Naive thymus-derived CD4-positive, alpha-beta T cell (primary cell): ENCODE results near the gene HLA-DMA. TPM values are rescaled to one million over a fixed set of nuclear protein-coding genes. Genes with fewer than 3 reads are reported as not detected.

ENCODE experiments used
- ATAC-seq: fragments of 150-1000 bp; cut with Tn5 transposase; 2 replicates; pipeline ENCODE4 v1.10.0; 2021; ENCODE audit warnings: mild to moderate bottlenecking, moderate library complexity
- CTCF ChIA-PET: fragments of 350-600 bp; sonication (Branson Sonifier 250); formaldehyde crosslinking; loops from one replicate; lab custom pipeline; 2021; ENCODE audit warnings: antibody characterized with exemption; lab: Charles Lee
- POLR2A ChIA-PET: fragments of 350-600 bp; sonication (Branson Sonifier 250); formaldehyde crosslinking; loops from one replicate; lab custom pipeline; 2021; ENCODE audit warnings: antibody characterized with exemption, inconsistent platforms; lab: Charles Lee
- DNase-seq, 9 donors: peaks; one replicate each; pipeline versions ENCODE4 v3.0.0 to v3.0.0-alpha.2; 2020 to 2022; ENCODE audit warnings: mixed read lengths in 1 of 9
- H3K27ac ChIP-seq: one replicate; pipeline ENCODE4 v1.7.0; 2013; ENCODE audit warnings: mild to moderate bottlenecking, low read depth, low read length, moderate library complexity
- H3K27me3 ChIP-seq, 2 donors: one replicate each; pipeline ENCODE4 v1.7.0; 2013; ENCODE audit warnings: low read length in 2 of 2, mild to moderate bottlenecking in 2 of 2, moderate library complexity in 2 of 2; ENCODE audit not compliant: control insufficient read depth in 2 of 2, insufficient read depth in 2 of 2
- H3K36me3 ChIP-seq, 3 experiments: 1 replicate in 2 of 3; 2 replicates in 1 of 3; pipeline ENCODE4 v1.7.0; 2013; ENCODE audit warnings: low read length in 3 of 3, mild to moderate bottlenecking in 3 of 3, moderate library complexity in 1 of 3; ENCODE audit not compliant: insufficient read depth in 3 of 3, control insufficient read depth in 2 of 3
- H3K4me1 ChIP-seq, 2 donors: one replicate each; pipeline ENCODE4 v1.7.0; 2013; ENCODE audit warnings: low read length in 2 of 2, mild to moderate bottlenecking in 2 of 2, moderate library complexity in 1 of 2; ENCODE audit not compliant: control insufficient read depth in 2 of 2, insufficient read depth in 2 of 2
- H3K4me3 ChIP-seq: 2 replicates; pipeline ENCODE4 v1.7.0; 2013; ENCODE audit warnings: mild to moderate bottlenecking, low read length
- H3K9me3 ChIP-seq, 3 experiments: 1 replicate in 2 of 3; 2 replicates in 1 of 3; pipeline ENCODE4 v1.7.0; 2013; ENCODE audit warnings: low read length in 3 of 3; ENCODE audit not compliant: control insufficient read depth in 2 of 3
- H3K27ac Mint-ChIP-seq, 9 donors: one replicate each; pipeline ENCODE4 v1.8.0; 2020 to 2022; ENCODE audit warnings: mixed read lengths in 9 of 9, mild to moderate bottlenecking in 8 of 9, moderate library complexity in 5 of 9, inconsistent platforms in 2 of 9
- H3K27me3 Mint-ChIP-seq, 5 donors: one replicate each; pipeline ENCODE4 v1.8.0; 2021 to 2022; ENCODE audit warnings: mixed read lengths in 5 of 5, mild to moderate bottlenecking in 1 of 5
- H3K36me3 Mint-ChIP-seq, 5 donors: one replicate each; pipeline ENCODE4 v1.8.0; 2020 to 2022; ENCODE audit warnings: mixed read lengths in 5 of 5, mild to moderate bottlenecking in 3 of 5, inconsistent platforms in 1 of 5
- H3K4me1 Mint-ChIP-seq, 7 donors: one replicate each; pipeline ENCODE4 v1.8.0; 2020 to 2022; ENCODE audit warnings: mixed read lengths in 7 of 7, mild to moderate bottlenecking in 3 of 7, inconsistent platforms in 1 of 7
- H3K4me3 Mint-ChIP-seq, 10 donors: one replicate each; pipeline ENCODE4 v1.8.0; 2020 to 2022; ENCODE audit warnings: mild to moderate bottlenecking in 10 of 10, mixed read lengths in 10 of 10, moderate library complexity in 6 of 10, inconsistent platforms in 2 of 10
- H3K9me3 Mint-ChIP-seq, 11 donors: one replicate each; pipeline ENCODE4 v1.8.0; 2020 to 2022; ENCODE audit warnings: mixed read lengths in 11 of 11, mild to moderate bottlenecking in 4 of 11, inconsistent platforms in 1 of 11, moderate library complexity in 1 of 11
- intact Hi-C, 2 donors: fragments of 100-400 bp; cut with micrococcal nuclease; formaldehyde crosslinking; loops; one replicate each; pipeline ENCODE4 v1.15.1; 2023
- polyA plus RNA-seq, 2 donors: library from polyadenylated mRNA; unstranded; fragments of 300-500 nt; fragmentation: Illumina TruSeq; gene quantifications; one replicate each; pipeline ENCODE4 v1.2.3, GENCODE V29; 2021
- total RNA-seq, 6 experiments: library from RNA in 5 of 6; stranded (reverse) in 5 of 6; gene quantifications; 1 replicate in 5 of 6; 2 replicates in 1 of 6; pipeline ENCODE4 v1.2.3 and lab custom pipeline; 2021 to 2026

Gene HLA-DMA
- total and polyA plus RNA-seq, 7 experiments from 2014 or later, result 12.5 to 120 (median 25.6) TPM

GRCh38 chr6:32969685-32970412 lies 17.0 kb upstream of the HLA-DMA start:
- Mint-ChIP-seq H3K4me3 (peak overlapping the region; percentile 86 to 99 (median 96)), H3K4me1 (peaks cover 28 to 43% (median 36%) of the 10 kb centered on the region in 7 donors), H3K27me3 (peaks cover 0 to 5% (median 0%) of the 10 kb centered on the region in 5 donors), H3K36me3 (peaks cover 6 to 44% (median 16%) of the 10 kb centered on the region in 5 donors), H3K27ac (peak overlapping the region; percentile 78 to 100 (median 98)), H3K9me3 (peaks cover 0 to 22% (median 0%) of the 10 kb centered on the region in 11 donors)
- ChIA-PET CTCF (interaction anchor here (0.9 to 14.2 kb wide), 6 partner anchors 16 to 36 kb away, joined by 3 to 229 read pairs (median 4); partner anchors contain the start of gene HLA-DMA), POLR2A (interaction anchor here (1.2 to 25.6 kb wide), 14 partner anchors 1 to 841 kb away, joined by 3 to 638 read pairs (median 64); partner anchors contain the start of genes ATF6B, BRD2, FKBPL and GPSM3)
- H3K36me3 ChIP-seq, result peaks cover 7 to 28% (median 8%) of the 10 kb centered on the region in 3 experiments
- peak overlapping the region; percentile 98 for H3K4me3 ChIP-seq
- no peaks in the 10 kb centered on the region for H3K27me3 ChIP-seq
- DNase-seq (peak in 6 of 9 donors; percentile 49 to 77 (median 69)), ATAC-seq (no peak)
- H3K4me1 ChIP-seq, result peaks cover 23 to 36% of the 10 kb centered on the region in 2 donors
- intact Hi-C loops, result loop anchor here (2.0 to 5.0 kb wide), 12 partner anchors 75 to 1613 kb away; partner anchors contain the start of genes CLIC1 (in 2 of the 2), PHF1 (in 2 of the 2), AGPAT1 (in 1 of the 2) and ATF6B (in 1 of the 2)
- H3K27ac ChIP-seq, result peak overlapping the region; percentile 94
- no peaks in the 10 kb centered on the region for H3K9me3 ChIP-seq

GRCh38 chr6:32968867-32969684 lies 16.2 kb upstream of the HLA-DMA start:
- Histone ChIP-seq H3K27ac (peak overlapping the region; percentile 94), H3K4me3 (peak overlapping the region; percentile 98), H3K36me3 (peaks cover 0 to 21% (median under 1%) of the 10 kb centered on the region in 3 experiments), H3K27me3 (no peaks in the 10 kb centered on the region), H3K9me3 (no peaks in the 10 kb centered on the region), H3K4me1 (peaks cover 17 to 31% of the 10 kb centered on the region in 2 donors)
- CTCF ChIA-PET, result interaction anchor here (0.9 to 14.2 kb wide), 8 partner anchors 15 to 83 kb away, joined by 3 to 229 read pairs (median 6); partner anchors contain the start of gene HLA-DMA
- peak; percentile 28 for ATAC-seq
- peak overlapping the region; percentile 86 to 99 (median 96) for H3K4me3 Mint-ChIP-seq
- POLR2A ChIA-PET, result interaction anchor here (0.6 to 25.6 kb wide), 13 partner anchors 12 to 1071 kb away, joined by 3 to 638 read pairs (median 16); partner anchors contain the start of genes ATF6B, FKBPL, GPSM3 and HLA-DMA
- DNase-seq, result peak in 8 of 9 donors; percentile 33 to 69 (median 52)
- H3K4me1 Mint-ChIP-seq, result peaks cover 30 to 44% (median 36%) of the 10 kb centered on the region in 7 donors
- H3K9me3 Mint-ChIP-seq, result peaks cover 0 to 22% (median 0%) of the 10 kb centered on the region in 11 donors
- peaks cover 3 to 37% (median 16%) of the 10 kb centered on the region in 5 donors for H3K36me3 Mint-ChIP-seq
- H3K27ac Mint-ChIP-seq, result peak overlapping the region; percentile 78 to 100 (median 98)
- peaks cover 0 to 5% (median 0%) of the 10 kb centered on the region in 5 donors for H3K27me3 Mint-ChIP-seq
- intact Hi-C loops, result loop anchor here (1.0 to 5.0 kb wide), 7 partner anchors 15 to 1070 kb away; partner anchors contain the start of genes AGPAT1 (in 1 of the 2), PHF1 (in 1 of the 2), RNF5 (in 1 of the 2) and RXRB (in 1 of the 2)

- H3K36me3 Mint-ChIP-seq, result peaks cover 0 to 30% (median 8%) of the 10 kb centered on the region in 5 donors
- H3K4me1 ChIP-seq, result peaks cover 21 to 31% of the 10 kb centered on the region in 2 donors
- H3K4me1 Mint-ChIP-seq, result peaks cover 34 to 44% (median 38%) of the 10 kb centered on the region in 7 donors
Observed at GRCh38 chr6:32968093-32968866, 15.4 kb upstream of the HLA-DMA start, which contains the start of gene BRD2. Gene BRD2, plus strand, starts transcription at chr6:32968594. Its CDS starts 4,305 bp downstream, at chr6:32972899.

GRCh38 chr6:32967151-32968091 lies 14.5 kb upstream of the HLA-DMA start:
- Histone ChIP-seq H3K4me3 (peak overlapping the region; percentile 98), H3K27me3 (no peaks in the 10 kb centered on the region), H3K4me1 (peaks cover 21 to 31% of the 10 kb centered on the region in 2 donors), H3K9me3 (no peaks in the 10 kb centered on the region), H3K27ac (peak overlapping the region; percentile 94), H3K36me3 (peaks cover 0 to 14% (median 0%) of the 10 kb centered on the region in 3 experiments)
- Mint-ChIP-seq H3K4me3 (peak overlapping the region; percentile 86 to 99 (median 96)), H3K36me3 (peaks cover 0 to 21% (median 3%) of the 10 kb centered on the region in 5 donors), H3K27ac (peak overlapping the region; percentile 78 to 100 (median 98)), H3K4me1 (peaks cover 36 to 50% (median 43%) of the 10 kb centered on the region in 7 donors), H3K9me3 (peaks cover 0 to 13% (median 0%) of the 10 kb centered on the region in 11 donors), H3K27me3 (peaks cover 0 to 5% (median 0%) of the 10 kb centered on the region in 5 donors)
- intact Hi-C loops, result loop anchor here (1.0 to 5.0 kb wide), 12 partner anchors 14 to 1069 kb away; partner anchors contain the start of genes HLA-DMA (in 2 of the 2), HLA-DMB (in 2 of the 2), AGPAT1 (in 1 of the 2) and PHF1 (in 1 of the 2)
- ATAC-seq, result no peak
- CTCF ChIA-PET, result interaction anchor here (0.6 to 14.2 kb wide), 14 partner anchors 14 to 204 kb away, joined by 3 to 229 read pairs (median 4); partner anchors contain the start of genes HLA-DMA and TAP2
- DNase-seq, result peak in 4 of 9 donors; percentile 19 to 35 (median 30)
- POLR2A ChIA-PET, result interaction anchor here (0.5 to 25.6 kb wide), 12 partner anchors 13 to 1069 kb away, joined by 3 to 638 read pairs (median 12); partner anchors contain the start of genes HLA-DMA, HLA-DMB, PSMB8 and PSMB9

More at GRCh38 chr6:32968093-32968866, 15.4 kb upstream of the HLA-DMA start, which contains the start of gene BRD2:
- POLR2A ChIA-PET, result interaction anchor here (0.5 to 25.6 kb wide), 13 partner anchors 12 to 1070 kb away, joined by 3 to 638 read pairs (median 9); partner anchors contain the start of genes GPSM3, HLA-DMA, HLA-DMB and PSMB8
- Mint-ChIP-seq H3K27me3 (peaks cover 0 to 5% (median 0%) of the 10 kb centered on the region in 5 donors), H3K4me3 (peak within 1 kb of the TSS; percentile 86 to 99 (median 96)), H3K9me3 (peaks cover 0 to 20% (median 0%) of the 10 kb centered on the region in 11 donors), H3K27ac (peak within 1 kb of the TSS; percentile 78 to 100 (median 98))
- H3K27me3 ChIP-seq, result no peaks in the 10 kb centered on the region
- H3K9me3 ChIP-seq, result no peaks in the 10 kb centered on the region
- intact Hi-C loops, result loop anchor here (1.0 to 5.0 kb wide), 7 partner anchors 16 to 1069 kb away; partner anchors contain the start of genes AGPAT1 (in 1 of the 2), PHF1 (in 1 of the 2), RNF5 (in 1 of the 2) and RXRB (in 1 of the 2)
- peaks cover 0 to 21% (median 0%) of the 10 kb centered on the region in 3 experiments for H3K36me3 ChIP-seq
- peak; percentile 58 for ATAC-seq
- DNase-seq, result peak; percentile 94 to 99 (median 98)
- CTCF ChIA-PET, result interaction anchor here (0.6 to 14.2 kb wide), 13 partner anchors 13 to 204 kb away, joined by 3 to 229 read pairs (median 4); partner anchors contain the start of genes HLA-DMA and TAP2
- peak within 1 kb of the TSS; percentile 98 for H3K4me3 ChIP-seq
- peak within 1 kb of the TSS; percentile 94 for H3K27ac ChIP-seq
